ENCODE data around the gene KRT4. TPM values are rescaled to one million over a fixed set of nuclear protein-coding genes. Genes with fewer than 3 reads are reported as not detected.

Gene KRT4
- total and polyA plus RNA-seq, 2 donors from 2014 or later, result 0.15 TPM; not detected in 1

DNA sequence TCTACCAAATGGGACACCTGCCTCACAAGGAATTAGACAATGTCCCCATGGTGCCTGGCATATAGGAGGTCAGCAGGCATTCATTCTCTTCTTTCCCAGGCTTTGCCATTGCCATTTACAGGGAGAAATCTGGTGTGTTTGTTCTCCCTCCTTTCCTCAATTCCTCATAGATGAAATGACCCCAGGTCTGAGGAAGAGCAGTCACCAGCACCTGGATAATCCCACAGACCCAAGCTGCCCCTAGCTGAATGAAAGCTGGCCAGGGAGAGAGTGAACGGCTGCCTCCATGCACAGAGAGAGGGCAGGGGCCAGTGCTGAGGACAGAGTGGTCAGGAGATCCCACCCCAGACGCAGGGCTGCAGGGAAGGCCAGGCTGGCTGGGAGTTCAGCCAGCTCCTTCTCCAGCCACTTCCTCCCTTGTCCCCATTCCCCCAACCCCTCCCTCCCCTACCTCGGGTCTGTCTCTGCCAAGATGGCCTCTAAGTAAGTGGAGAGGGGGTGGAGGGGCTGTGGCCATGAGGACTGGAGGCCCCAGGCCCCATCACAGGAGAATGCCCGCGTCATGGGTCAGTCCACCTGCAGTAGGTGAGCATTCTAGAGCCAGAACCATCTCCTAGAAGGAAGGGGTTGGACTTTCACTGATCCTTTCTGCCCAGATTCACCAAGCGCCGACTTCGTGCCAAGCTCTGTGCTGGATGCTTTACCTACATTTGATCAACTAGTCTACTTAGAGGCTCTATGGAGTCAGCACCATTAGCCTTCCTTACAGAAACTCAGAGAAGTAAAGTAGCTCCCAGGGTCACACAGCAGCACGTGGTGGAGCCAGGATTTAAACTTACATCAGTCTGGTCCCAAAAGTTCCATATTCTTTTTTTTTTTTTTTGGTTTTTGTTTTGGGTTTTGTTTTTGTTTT lies 2.0 kb upstream of the KRT4 start:
- no peak overlapping the region for H3K27ac ChIP-seq (ENCODE audit: low read depth in 2 of 2, low read length in 2 of 2)
- H3K9me3 ChIP-seq (ENCODE audit: control insufficient read depth in 2 of 3, insufficient read depth in 1 of 3, low read length in 3 of 3), result no peaks in the 10 kb centered on the region
- H3K27me3 ChIP-seq (ENCODE audit: control insufficient read depth, insufficient read depth, low read length), result no peaks in the 10 kb centered on the region
- H3K9ac ChIP-seq (ENCODE audit: low read length in 3 of 3), result no peak overlapping the region
- intact Hi-C loops (cut with DNase I), result no loop called here
- no peaks in the 10 kb centered on the region for H3K4me1 ChIP-seq (ENCODE audit: control insufficient read depth in 2 of 3, insufficient read depth in 2 of 3, low read depth in 1 of 3, low read length in 3 of 3)
- H3K36me3 ChIP-seq (ENCODE audit: control insufficient read depth in 2 of 3, insufficient read depth in 3 of 3, low read length in 3 of 3), result no peaks in the 10 kb centered on the region
- FAIRE-seq, result no peak
- no peak overlapping the region for H3K4me3 ChIP-seq (ENCODE audit: low read length in 3 of 3)
- DNase-seq, result peak in 1 of 5 donors; percentile 32
- TF ChIP-seq, protein P1, sequence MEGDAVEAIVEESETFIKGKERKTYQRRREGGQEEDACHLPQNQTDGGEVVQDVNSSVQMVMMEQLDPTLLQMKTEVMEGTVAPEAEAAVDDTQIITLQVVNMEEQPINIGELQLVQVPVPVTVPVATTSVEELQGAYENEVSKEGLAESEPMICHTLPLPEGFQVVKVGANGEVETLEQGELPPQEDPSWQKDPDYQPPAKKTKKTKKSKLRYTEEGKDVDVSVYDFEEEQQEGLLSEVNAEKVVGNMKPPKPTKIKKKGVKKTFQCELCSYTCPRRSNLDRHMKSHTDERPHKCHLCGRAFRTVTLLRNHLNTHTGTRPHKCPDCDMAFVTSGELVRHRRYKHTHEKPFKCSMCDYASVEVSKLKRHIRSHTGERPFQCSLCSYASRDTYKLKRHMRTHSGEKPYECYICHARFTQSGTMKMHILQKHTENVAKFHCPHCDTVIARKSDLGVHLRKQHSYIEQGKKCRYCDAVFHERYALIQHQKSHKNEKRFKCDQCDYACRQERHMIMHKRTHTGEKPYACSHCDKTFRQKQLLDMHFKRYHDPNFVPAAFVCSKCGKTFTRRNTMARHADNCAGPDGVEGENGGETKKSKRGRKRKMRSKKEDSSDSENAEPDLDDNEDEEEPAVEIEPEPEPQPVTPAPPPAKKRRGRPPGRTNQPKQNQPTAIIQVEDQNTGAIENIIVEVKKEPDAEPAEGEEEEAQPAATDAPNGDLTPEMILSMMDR (IDR thresholded peaks at IDR 0.05; ENCODE audit: borderline replicate concordance, extremely low read depth, insufficient read depth), result no peak

DNA sequence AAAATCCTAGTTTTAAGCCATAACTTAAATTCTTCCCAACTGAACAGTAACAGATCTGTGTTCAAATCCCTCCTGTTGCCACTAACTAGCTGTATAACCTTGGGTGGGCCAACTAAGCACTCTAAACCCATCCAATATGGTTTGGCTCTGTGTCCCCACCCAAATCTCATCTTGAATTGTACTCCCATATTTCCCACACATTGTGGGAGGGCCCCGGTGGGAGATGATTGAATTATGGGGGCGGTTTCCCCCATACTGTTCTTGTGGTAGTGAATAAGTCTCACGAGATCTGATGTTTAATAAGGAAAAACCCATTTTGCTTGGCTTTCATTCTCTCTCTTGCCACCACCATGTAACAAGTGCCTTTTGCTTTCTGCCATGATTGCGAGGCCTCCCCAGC lies 1.2 kb upstream of the KRT4 start:
- no peaks in the 10 kb centered on the region for H3K9me3 ChIP-seq (ENCODE audit: control insufficient read depth in 2 of 3, insufficient read depth in 1 of 3, low read length in 3 of 3)
- FAIRE-seq (no peak), DNase-seq (no peak)
- H3K9ac ChIP-seq (ENCODE audit: low read length in 3 of 3), result no peak overlapping the region
- no peak overlapping the region for H3K27ac ChIP-seq (ENCODE audit: low read depth in 2 of 2, low read length in 2 of 2)
- H3K4me1 ChIP-seq (ENCODE audit: control insufficient read depth in 2 of 3, insufficient read depth in 2 of 3, low read depth in 1 of 3, low read length in 3 of 3), result no peaks in the 10 kb centered on the region
- TF ChIP-seq, protein P1 (IDR thresholded peaks at IDR 0.05; ENCODE audit: borderline replicate concordance, extremely low read depth, insufficient read depth), result no peak
- H3K4me3 ChIP-seq (ENCODE audit: low read length in 3 of 3), result no peak overlapping the region
- H3K36me3 ChIP-seq (ENCODE audit: control insufficient read depth in 2 of 3, insufficient read depth in 3 of 3, low read length in 3 of 3), result no peaks in the 10 kb centered on the region
- H3K27me3 ChIP-seq (ENCODE audit: control insufficient read depth, insufficient read depth, low read length), result no peaks in the 10 kb centered on the region
- intact Hi-C loops (cut with DNase I), result no loop called here

DNA sequence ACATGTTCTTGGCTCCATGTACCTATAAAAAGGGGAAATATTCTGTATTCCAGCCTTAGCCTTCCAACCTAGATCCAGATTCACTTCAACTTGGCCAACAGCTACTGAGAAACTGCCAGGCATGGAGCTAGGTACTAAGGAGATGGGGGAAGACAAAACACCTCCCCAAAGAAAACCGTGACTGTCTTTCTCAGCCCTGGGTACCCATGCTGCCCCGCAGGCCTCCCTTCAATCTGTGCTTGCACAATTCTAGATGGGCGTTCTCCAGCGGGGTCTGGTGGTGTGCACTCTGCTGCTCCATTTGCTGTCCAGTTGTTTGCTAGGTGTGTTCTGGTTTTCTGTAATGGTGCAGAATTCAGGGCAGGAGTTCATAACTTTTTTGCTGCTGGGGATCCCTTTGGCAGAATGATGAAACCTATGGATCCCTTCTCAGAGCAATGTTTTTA lies 817 bp upstream of the KRT4 start:
- Histone ChIP-seq H3K36me3 (ENCODE audit: control insufficient read depth in 2 of 3, insufficient read depth in 3 of 3, low read length in 3 of 3) (no peaks in the 10 kb centered on the region), H3K4me3 (ENCODE audit: low read length in 3 of 3) (no peak overlapping the region), H3K9me3 (ENCODE audit: control insufficient read depth in 2 of 3, insufficient read depth in 1 of 3, low read length in 3 of 3) (no peaks in the 10 kb centered on the region), H3K27me3 (ENCODE audit: control insufficient read depth, insufficient read depth, low read length) (no peaks in the 10 kb centered on the region), H3K27ac (ENCODE audit: low read depth in 2 of 2, low read length in 2 of 2) (no peak overlapping the region), H3K4me1 (ENCODE audit: control insufficient read depth in 2 of 3, insufficient read depth in 2 of 3, low read depth in 1 of 3, low read length in 3 of 3) (no peaks in the 10 kb centered on the region), H3K9ac (ENCODE audit: low read length in 3 of 3) (no peak overlapping the region)
- TF ChIP-seq, protein P1 (IDR thresholded peaks at IDR 0.05; ENCODE audit: borderline replicate concordance, extremely low read depth, insufficient read depth), result no peak
- DNase-seq (no peak), FAIRE-seq (no peak)
- intact Hi-C loops (cut with DNase I), result no loop called here
